ACHN (cell line): ENCODE results near the gene PELI2.
"Not testable (repeated sequence)": the region's sequence is repeated elsewhere in the genome, so short reads cannot be mapped to it uniquely, and the experiment has no call there.

Experiments used
- DNase-seq: peaks from one replicate; pipeline ENCODE4 v3.0.0-alpha.2; 2015
- in situ Hi-C: cut with HindIII; loops from 2 replicates; pipeline ENCODE4 v1.10.0; 2017; ENCODE audit warnings: low sequenced_read_pairs, low pct_ligation_motif_present, low pct_unique_long_range_greater_than_20kb

Gene PELI2

DNA sequence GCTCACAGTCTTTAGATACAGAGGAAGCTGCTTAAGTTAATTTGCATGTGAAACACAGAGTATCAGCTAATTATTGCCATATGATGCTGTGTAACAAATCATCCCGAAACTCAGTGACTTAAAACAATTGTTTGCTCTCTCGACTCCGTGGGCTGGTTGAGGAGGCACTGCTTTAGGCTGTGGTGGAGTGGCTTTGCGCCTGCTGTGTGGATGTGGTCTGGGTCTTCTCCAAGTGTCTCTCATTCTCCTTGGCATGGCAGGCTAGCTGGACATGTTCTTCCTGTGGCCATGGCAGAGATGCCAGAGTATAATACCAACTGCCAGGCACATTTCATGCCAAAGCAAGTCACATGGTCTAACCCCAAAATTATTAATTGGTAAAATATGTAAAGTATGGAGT is 40.9 kb downstream of the PELI2 start:
- in situ Hi-C loops = no loop called here

DNA sequence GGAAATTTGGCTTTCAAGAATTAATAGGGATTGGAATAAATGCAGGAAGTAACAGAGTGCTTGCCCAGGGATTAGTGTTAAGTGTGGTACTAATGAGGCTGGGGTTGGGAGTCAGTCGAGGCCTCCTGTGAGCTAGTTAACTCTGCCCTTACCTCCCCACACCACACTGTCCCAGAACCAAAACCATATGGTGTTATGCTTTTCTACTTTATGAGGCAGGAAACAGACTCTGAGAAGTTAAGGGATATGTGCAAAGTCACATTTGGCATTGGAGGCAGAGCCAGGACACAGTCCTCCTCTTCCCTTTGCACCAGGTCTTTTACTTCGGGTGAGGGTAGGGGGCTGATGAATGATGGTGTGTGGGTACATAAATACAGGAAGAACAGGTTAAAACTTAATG is 41.9 kb downstream of the PELI2 start:
- in situ Hi-C loops = no loop called here
- no peak for DNase-seq

More for the DNA sequence above, 40.9 kb downstream of the PELI2 start:
- DNase-seq = no peak

DNA sequence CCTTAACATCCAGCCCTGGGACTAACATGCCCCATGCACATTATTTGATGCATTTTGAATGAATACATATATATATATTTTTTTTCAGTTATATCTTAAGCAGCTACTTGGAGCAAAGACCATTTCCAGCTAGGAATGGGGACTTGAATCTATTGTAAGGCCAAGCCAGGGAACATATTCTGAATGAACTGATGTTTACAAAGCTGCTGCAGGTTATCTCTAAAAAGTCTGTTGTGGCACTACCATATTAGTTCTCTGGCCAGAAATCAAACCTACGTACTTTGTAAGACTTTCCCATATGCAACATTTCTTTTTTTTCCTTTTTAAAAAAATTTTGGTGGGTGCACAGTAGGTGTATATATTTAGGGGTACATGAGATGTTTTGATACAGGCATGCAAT is 43.4 kb downstream of the PELI2 start:
- no peak for DNase-seq

DNA sequence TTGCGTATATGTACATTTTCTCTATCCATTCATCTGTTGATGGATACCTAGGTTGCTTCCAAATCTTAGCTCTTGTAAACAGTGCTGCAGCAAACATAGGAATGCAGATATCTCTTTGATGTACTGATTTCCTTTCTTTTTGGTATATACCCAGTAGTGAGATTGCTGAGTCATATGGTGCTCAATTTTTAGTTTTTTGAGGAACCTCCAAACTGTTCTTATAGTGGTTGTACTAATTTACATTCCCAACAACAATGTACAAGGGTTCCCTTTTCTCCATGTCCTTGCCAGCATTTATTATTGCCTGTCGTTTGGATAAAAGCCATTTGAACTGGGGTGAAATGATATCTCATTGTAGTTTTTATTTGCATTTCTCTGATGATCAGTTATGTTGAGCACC is 44.3 kb downstream of the PELI2 start:
- in situ Hi-C loops = no loop called here
- DNase-seq = no peak

More for the DNA sequence above, 43.4 kb downstream of the PELI2 start:
- in situ Hi-C loops = no loop called here

DNA sequence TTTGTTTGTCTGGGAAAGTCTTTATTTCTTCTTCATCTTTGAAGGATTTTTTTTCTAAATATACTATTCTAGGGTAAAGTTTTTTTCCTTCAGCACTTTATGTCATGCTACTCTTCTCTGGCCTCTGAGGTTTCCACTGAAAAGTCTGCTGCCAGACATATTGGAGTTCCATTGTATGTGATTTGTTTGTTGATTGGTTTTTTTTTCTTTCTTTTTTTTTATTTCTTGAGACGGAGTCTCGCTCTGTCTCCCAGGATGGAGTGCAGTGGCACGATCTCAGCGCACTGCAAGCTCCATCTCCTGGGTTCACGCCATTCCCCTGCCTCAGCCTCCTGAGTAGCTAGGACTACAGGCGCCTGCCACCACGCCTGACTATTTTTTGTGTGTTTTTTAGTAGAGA is 48.4 kb downstream of the PELI2 start:
- in situ Hi-C loops, DNase-seq: not testable (repeated sequence)

DNA sequence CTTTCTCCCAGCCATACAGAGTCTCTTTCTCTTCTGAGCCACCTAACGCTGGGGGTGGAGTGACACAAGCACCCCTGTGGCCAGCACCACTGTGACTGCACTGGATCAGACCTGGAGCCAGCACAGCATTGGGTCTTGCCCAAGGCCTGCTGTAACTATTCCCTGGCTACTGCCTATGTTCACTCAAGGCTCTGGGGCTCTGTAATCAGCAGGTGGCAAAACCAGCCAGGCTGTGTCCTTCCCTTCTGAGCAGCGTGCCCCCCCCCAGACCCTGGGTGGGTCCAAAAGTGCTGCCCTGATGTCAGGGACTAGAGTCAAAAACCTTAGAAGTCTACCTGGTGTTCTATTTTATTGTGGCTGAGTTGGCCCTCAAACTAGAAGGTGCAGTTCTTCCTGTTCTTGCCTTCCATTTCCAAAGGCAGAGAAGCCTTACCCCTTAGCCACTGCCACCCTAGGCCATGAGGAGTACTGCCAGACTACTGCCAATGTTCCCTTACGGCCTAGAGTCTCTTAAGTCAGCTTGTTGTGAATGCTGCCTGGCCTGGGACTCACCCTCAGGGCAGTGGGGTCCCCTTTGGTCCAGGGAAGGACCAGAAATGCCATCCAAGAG is 49.9 kb downstream of the PELI2 start:
- in situ Hi-C loops = no loop called here
- DNase-seq = no peak

DNA sequence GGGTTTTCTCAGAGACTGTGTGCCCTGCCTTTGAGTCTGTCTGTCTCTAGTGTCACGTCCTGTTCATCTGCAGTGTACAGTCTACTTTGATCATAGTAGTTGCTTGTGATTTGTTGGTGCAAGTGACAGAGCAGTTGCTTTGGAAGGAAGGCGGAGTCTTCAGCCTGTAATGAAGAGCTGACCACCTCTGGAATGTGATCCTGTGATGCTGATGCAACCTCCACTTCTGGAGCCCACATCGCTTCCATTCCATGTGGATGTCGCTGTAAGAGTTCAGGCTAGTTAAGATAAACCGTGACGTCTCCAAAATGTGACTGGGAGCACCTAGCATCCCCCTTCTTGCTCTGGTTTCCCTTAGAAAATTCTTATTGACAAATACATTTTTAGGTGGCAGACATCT is 51.8 kb downstream of the PELI2 start:
- in situ Hi-C loops = no loop called here
- no peak for DNase-seq

DNA sequence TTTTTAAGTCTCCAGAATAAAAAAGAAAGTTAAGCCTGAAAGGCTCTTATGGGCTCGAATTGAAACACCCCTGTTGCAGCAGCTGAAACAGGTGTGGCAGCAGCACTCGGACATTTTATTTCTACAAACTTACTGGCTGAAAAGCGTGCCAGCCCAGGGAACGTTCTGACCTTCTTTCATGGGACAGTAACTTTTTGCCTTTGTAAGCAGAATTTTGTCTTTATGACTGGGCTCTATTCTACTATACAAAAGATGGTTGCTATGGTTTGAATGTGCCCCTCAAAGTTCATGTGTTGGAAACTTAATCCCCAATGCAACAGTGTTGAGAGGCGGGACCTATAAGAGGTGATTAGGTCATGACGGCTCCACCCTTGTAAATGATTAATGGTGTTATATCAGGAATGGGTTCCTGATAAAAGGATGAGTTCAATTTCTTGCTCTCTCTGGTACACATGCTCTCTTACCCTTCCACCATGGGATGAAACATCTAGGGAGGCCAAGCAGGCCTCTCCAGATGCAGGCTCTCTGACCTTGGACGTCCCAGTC is 52.7 kb downstream of the PELI2 start:
- DNase-seq = no peak
- in situ Hi-C loops = no loop called here

DNA sequence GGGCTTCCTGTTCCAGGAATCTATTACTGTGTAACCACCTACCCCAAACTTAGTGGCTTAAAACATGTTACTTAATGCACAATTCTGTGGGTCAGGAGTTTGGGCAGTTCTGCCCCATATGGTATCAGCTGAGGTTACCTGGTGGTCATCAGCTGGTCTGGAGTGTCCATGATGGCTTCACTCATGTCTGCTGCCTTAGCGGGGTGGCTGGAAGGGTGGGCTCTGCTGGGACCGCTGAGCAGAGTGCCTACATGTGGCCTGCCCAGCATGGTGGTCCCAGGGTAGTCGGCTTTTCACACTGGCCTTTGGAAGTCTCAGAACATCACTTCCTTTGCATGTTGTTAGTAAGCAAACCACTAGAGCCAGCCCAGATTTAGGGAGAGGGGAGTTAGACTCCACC is 53.9 kb downstream of the PELI2 start:
- in situ Hi-C loops = no loop called here
- no peak for DNase-seq

DNA sequence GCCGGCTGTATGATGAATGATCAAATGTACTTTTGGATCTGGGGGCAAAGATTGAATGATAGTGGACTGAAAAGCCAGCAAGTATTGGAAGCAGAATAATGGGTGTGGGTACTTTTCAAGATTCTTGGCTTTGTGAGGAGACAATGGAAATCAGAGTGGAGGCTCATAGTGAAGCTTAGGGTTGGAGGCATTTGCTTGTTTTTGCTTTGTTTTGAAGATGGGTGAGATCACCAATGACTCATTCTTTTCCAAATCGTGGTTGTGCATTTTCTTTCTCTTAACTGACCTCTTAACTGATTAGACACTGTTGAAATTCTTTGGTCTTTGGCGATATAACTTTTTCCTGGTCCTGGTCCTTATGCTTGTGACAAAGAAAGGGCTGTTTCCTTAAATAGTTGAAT is 54.4 kb downstream of the PELI2 start:
- in situ Hi-C loops = no loop called here
- no peak for DNase-seq

DNA sequence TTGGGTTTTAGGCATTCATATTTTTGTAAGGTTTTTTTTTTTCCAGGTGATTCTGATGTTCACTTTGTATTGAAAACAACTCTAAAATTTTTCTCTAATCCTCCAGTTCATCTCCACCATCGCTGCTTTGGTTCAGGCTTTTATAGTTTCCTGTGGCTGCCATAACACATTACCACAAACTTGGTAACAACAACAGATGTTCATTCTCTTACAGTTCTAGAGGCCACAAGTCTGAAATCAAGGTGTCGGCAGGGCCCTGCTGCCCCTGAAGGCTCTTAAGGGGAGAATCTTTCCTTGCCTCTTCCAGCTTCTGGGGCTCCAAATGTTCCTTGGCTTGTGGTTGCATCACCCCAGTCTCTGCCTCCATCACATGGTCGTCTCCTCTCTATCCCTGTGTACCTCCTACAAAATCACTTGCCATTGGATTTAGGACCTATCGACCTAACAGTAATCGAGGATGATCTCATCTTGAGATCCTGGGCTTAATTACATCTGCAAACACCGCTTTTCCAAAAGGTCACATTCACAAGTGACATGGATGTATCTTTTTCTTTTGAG is 55.2 kb downstream of the PELI2 start:
- in situ Hi-C loops = no loop called here
- DNase-seq = no peak

DNA sequence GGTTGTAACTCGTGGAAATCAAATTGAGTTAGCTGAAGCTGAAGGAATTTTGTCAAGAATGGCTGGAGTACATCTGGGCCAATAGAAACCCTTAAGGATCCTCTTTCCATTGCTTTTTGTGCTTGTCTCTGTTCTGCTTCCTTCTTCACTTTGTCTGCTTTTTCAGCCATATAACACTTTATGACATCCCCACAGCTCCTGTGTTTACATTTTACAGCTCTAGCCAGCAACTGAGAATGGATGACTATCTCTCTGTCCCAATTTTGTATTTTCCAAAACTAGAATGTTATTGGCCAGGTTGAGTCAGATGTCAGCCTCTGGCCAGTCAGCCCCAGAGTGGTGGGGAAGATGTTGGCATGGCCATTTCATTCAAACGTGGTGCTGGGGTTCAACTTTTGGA is 57.6 kb downstream of the PELI2 start:
- in situ Hi-C loops = no loop called here
- DNase-seq = no peak

DNA sequence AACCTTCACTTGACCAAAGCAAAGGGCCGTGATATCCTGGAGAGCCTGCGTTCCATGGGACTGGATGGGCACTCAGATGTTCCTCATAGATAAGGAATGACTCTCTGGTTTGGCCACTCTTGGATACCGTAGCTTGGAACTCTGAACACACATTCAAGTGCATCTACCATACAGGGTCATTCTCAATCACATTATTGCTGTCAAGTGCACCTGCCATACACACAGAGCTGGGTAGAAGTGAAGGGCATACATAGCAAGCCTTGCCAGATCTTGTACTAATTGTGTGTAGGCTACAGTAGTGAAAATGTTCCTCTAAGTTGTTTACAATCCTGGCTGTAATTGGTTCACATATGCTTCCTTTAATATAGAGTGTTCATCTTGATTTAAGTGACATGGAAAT is 58.3 kb downstream of the PELI2 start:
- no peak for DNase-seq
- in situ Hi-C loops = no loop called here

DNA sequence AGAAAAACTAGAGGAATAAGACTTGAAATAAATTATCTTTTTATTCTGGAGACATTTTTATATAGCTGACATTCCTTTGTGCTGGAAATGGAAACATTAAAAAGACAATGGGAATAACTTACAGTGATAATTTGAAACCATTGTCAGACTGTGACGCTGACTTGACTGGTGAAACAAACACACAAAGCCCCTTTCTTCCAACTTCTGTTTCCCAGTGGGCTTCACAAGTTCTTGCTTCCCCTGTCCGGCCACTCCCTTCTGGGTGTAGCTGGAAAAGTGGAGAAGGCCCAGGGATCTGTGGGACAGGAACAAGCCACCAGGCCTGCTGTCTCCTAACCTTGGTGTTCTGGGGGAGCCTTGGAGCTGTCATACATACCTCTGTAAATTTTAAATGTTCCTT is 58.8 kb downstream of the PELI2 start:
- DNase-seq = no peak
- in situ Hi-C loops = no loop called here

DNA sequence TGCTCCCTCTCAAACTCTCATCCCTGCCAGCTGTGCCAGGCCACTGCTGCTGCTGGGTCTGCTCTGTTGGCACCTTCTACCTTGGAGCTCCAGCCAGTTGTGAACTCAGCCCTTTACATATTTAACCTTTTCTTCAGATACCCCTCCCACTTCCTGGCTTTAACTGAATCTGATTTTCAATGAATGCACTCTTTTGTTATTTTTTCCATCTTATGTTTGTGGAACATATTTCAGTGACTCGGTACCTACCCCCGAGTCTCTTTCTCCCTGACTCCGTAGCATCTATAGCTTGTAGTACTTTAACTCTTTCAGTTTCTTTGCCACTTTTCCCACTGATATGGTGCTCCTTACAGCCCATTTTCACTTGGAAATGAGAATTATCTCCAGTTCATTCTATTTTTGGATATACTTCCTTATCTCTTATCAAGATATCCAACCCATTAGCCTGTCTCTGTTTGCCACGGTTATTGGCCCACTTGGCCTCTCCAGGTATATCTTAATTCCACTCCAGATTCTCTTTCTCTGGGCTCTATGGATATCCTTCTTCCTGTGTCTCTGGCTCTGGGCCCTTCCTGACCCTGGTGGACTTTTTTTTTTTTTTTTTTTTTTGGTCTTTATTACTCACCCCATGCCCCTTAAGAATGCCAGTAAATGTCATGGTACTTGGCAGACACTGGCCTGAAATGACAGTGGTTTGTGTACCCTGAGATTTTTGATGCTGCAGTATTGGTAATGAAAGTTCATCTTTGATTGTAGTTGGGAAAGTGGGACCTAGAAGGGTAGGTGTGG is 62.7 kb downstream of the PELI2 start:
- in situ Hi-C loops = no loop called here
- DNase-seq = no peak

DNA sequence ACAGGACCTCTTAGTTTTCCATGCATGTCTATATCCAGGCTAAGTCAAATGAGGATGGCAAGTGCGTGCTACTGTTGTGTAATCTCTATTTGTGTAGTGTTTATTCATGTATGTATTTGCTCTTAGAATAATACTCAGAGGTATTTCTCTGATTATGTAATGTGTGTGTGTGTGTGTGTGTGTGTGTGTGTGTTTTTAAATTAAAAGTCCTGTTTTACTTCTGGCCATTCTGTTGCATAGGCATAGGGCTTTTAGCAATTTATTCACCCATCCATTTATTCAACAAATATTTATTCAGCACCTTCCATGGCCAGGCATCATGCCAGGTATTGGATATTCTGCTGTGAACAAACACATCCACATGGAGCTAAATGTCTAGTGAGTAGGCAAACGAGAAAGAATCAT is 63.5 kb downstream of the PELI2 start:
- in situ Hi-C loops = no loop called here
- no peak for DNase-seq

DNA sequence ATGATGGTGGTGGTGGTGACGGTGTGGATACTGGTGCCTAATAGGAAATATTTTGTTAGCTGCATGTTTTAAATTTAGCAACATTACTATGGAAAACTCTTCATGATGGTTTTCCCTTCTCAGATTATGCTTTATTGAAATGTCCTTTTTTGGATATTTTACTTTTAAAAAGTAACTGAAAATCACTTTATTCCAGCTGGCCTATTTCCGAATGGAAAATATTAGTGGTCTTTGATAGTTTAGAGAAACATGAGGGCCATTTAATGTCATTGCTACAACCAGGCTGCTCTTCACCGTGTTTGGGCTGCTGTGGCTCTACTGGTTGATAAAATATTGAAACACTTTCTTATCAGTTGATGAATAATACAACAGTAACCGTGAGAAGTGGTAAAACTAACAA is 64.2 kb downstream of the PELI2 start:
- DNase-seq = no peak
- in situ Hi-C loops = no loop called here

DNA sequence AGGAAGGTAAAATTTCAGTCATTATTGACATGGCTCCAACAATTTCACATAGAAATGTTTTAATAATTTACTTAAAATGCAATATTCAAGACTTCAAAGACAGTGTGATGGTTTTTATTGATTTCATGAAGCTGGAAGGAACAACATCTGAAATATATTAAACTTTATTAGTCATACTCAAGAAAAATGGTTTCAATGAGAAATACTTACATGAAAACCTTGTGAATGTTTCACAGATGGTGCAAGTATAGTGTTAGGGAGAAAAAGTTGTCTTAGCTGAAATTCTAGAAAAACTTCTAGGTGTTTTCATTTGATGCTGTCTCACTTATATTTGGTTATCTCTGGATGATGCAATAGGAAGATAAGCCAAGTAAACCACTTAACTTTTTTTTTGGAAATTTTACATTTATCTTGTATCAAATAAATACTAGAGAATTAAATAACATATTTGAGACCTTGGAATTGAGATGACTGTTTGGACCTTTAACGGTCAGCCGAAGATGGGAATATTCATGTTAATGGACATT is 65.5 kb downstream of the PELI2 start:
- DNase-seq = no peak
- in situ Hi-C loops = no loop called here

DNA sequence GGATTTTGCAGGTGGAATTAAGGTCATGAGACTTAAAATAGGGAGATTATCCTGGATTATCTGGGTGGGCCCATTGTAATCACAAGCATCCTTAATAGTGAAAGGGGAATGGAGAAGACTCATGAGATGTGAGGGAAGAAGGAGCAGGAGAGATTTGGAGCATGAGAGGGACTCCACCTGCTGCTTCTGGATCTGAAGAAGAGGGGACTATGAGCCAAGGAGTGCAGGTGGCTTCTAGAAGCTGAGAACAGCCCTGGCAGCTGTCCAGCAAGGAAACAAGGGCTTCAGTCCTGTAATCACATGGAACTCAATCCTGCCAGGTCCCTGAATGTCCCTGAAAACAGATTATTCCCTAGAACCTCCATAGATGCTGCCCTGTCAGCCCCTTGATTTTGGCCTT is 67.8 kb downstream of the PELI2 start:
- in situ Hi-C loops = no loop called here
- no peak for DNase-seq

DNA sequence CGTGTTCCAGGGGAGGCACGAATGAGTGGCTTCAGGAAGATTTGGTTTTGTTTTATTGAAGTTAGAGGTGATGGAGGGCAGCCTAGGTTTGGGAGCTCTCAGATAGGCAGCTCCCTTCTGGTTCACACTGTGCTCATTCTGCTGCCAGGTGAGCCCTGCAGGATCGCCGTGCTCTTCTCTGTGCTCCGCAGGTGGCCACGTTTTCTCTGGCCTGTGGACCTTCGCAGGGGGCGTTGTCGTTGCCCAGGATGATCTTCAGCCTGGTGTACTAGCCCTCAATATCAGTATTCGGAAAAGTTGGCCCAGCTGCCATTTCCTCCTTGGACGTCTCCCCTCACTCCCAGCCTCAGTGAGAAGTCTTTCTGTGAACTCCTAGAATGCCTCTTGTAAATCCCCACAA is 69.5 kb downstream of the PELI2 start:
- in situ Hi-C loops = no loop called here
- DNase-seq = no peak
